K562 (cell line): Measurements from ENCODE around the gene PLA2G4D. TPM values are rescaled to one million over a fixed set of nuclear protein-coding genes. Genes with fewer than 3 reads are reported as not detected.
A peak's percentile ranks its signal among the peaks of the same experiment; 100 is the strongest.

Experiments
- ATAC-seq: fragments of 200-7000 bp; cut with Tn5 transposase; 3 replicates; pipeline ENCODE4 v1.9.1; 2020; ENCODE audit warnings: moderate library complexity
- BruUV-seq: library from RNA; stranded (reverse); fragments of 400-500 nt; replicated peaks from 2 replicates; lab custom pipeline; 2021; lab: Mats Ljungman, UMichigan
- CTCF ChIA-PET: fragments of 300-600 bp; formaldehyde crosslinking; extraction: SDS; loops from one replicate; lab custom pipeline; 2021; ENCODE audit warnings: low intra/inter-chr PET ratio; lab: Yijun Ruan, JAX
- POLR2A ChIA-PET: fragments of 300-600, 350-650 bp; sonication (Branson Sonifier 250); formaldehyde crosslinking; extraction: SDS; loops from one replicate; lab custom pipeline; 2021; ENCODE audit warnings: antibody characterized with exemption, inconsistent platforms; lab: Yijun Ruan, JAX
- DNase-seq, 4 experiments: peaks; one replicate each; pipeline versions ENCODE4 v3.0.0 to v3.0.0-alpha.2; 2011 to 2018; ENCODE audit warnings: low spot score in 3 of 4, mixed read lengths in 3 of 4; ENCODE audit errors: extremely low read depth in 1 of 4
- FAIRE-seq: peaks from 2 replicates; lab custom pipeline; 2011; peaks lifted over from hg19 to GRCh38; lab: Jason Lieb, UNC
- H2AFZ ChIP-seq: 2 replicates; pipeline ENCODE4 v1.6.0; 2011; ENCODE audit warnings: low read depth, low read length, control low read depth, inconsistent platforms
- H3K27ac ChIP-seq: fragments of 200-600 bp; 3 replicates; pipeline ENCODE4 v1.8.0; 2011; ENCODE audit warnings: low read depth, mild to moderate bottlenecking, control low read depth, inconsistent platforms, low read length, moderate library complexity, mixed read lengths; ENCODE audit errors: extremely low read depth
- H3K27me3 ChIP-seq, 2 experiments: fragments of 300-600 bp in 1 of 2; 2 replicates in 1 of 2; 3 replicates in 1 of 2; pipeline versions ENCODE4 v1.6.0 to v1.8.0; 2011; ENCODE audit warnings: inconsistent platforms in 2 of 2, low read length in 2 of 2, mild to moderate bottlenecking in 1 of 2, mixed read lengths in 1 of 2, moderate library complexity in 1 of 2; ENCODE audit not compliant: control insufficient read depth in 2 of 2, insufficient read depth in 2 of 2
- H3K36me3 ChIP-seq: fragments of 300-600 bp; 3 replicates; pipeline ENCODE4 v1.8.0; 2011; ENCODE audit warnings: mild to moderate bottlenecking, low read length, inconsistent platforms; ENCODE audit not compliant: control insufficient read depth, insufficient read depth
- H3K4me1 ChIP-seq, 2 experiments: fragments of 200-600 bp in 1 of 2; replicated peaks in 1 of 2; 2 replicates in 1 of 2; 3 replicates in 1 of 2; pipeline versions ENCODE4 v1.5.1 to v1.8.0; 2011; ENCODE audit warnings: inconsistent platforms in 2 of 2, low read length in 2 of 2, mild to moderate bottlenecking in 1 of 2, mixed read lengths in 1 of 2, moderate library complexity in 1 of 2; ENCODE audit not compliant: control insufficient read depth in 2 of 2, insufficient read depth in 2 of 2
- H3K4me2 ChIP-seq: 2 replicates; pipeline ENCODE4 v1.6.1; 2011; ENCODE audit warnings: low read length, control low read depth, inconsistent platforms, mixed read lengths; ENCODE audit not compliant: insufficient read depth
- H3K4me3 ChIP-seq: fragments of 200-600 bp; sonication (generic), shearing (Covaris generic); 2 replicates; pipeline ENCODE4 v1.5.1; 2016; ENCODE audit warnings: control low read depth, inconsistent platforms
- H3K79me2 ChIP-seq: fragments of 200-600 bp; 3 replicates; pipeline ENCODE4 v1.8.0; 2011; ENCODE audit warnings: low read length, inconsistent platforms; ENCODE audit not compliant: control insufficient read depth, insufficient read depth
- H3K9ac ChIP-seq, 2 experiments: 2 replicates each; pipeline versions ENCODE4 v1.6.0 to v1.6.1; 2011; ENCODE audit warnings: low read depth in 2 of 2, low read length in 2 of 2, control low read depth in 1 of 2, inconsistent platforms in 1 of 2, mild to moderate bottlenecking in 1 of 2, mixed read lengths in 1 of 2; ENCODE audit not compliant: insufficient read depth in 1 of 2
- H3K9me1 ChIP-seq: one replicate; pipeline ENCODE4 v1.6.0; 2011; ENCODE audit warnings: inconsistent platforms, mild to moderate bottlenecking, low read length, moderate library complexity; ENCODE audit not compliant: control insufficient read depth, insufficient read depth
- H3K9me3 ChIP-seq: replicated peaks from 2 replicates; pipeline ENCODE4 v1.5.1; 2011; ENCODE audit warnings: low read depth, low read length, inconsistent platforms; ENCODE audit not compliant: control insufficient read depth, insufficient read depth
- H4K20me1 ChIP-seq: replicated peaks from 2 replicates; pipeline ENCODE4 v1.6.1; 2011; ENCODE audit warnings: low read length, inconsistent platforms, mixed read lengths; ENCODE audit not compliant: control insufficient read depth, insufficient read depth
- CBX5 ChIP-seq: IDR thresholded peaks from 2 replicates; pipeline ENCODE4 v1.6.1; 2014; ENCODE audit warnings: low read depth, borderline replicate concordance
- CEBPB ChIP-seq: fragments of 450-650 bp; IDR thresholded peaks from 2 replicates; pipeline ENCODE4 v1.6.1; 2016; ENCODE audit warnings: missing genetic modification characterization, missing compliant biosample characterization
- CREB3L1 ChIP-seq: fragments of 450-650 bp; IDR thresholded peaks from 2 replicates; pipeline ENCODE4 v1.6.1; 2014; ENCODE audit warnings: low read depth, mild to moderate bottlenecking, moderate library complexity, borderline replicate concordance
- ESRRA ChIP-seq: fragments of 450-650 bp; IDR thresholded peaks from 2 replicates; pipeline ENCODE4 v1.6.1; 2014; ENCODE audit warnings: low read depth, mild to moderate bottlenecking, moderate library complexity, borderline replicate concordance
- FOS ChIP-seq: IDR thresholded peaks from 3 replicates; pipeline ENCODE4 v1.6.1; 2011; ENCODE audit not compliant: insufficient read length; ENCODE audit errors: extremely low read depth
- GABPA ChIP-seq: fragments of 200-800 bp; sonication (Bioruptor generic); conservative IDR thresholded peaks from 2 replicates; pipeline ENCODE4 v1.6.1; 2016; ENCODE audit warnings: low read depth, missing genetic modification characterization, missing compliant biosample characterization
- HLTF ChIP-seq: fragments of 450-650 bp; IDR thresholded peaks from 2 replicates; pipeline ENCODE4 v1.6.1; 2016
- NEUROD1 ChIP-seq: fragments of 150-350 bp; IDR thresholded peaks from 2 replicates; pipeline ENCODE4 v1.6.1; 2014; ENCODE audit warnings: borderline replicate concordance, low read length, low read depth; ENCODE audit not compliant: partially characterized antibody
- PHF20 ChIP-seq: fragments of 450-650 bp; IDR thresholded peaks from 2 replicates; pipeline ENCODE4 v1.6.1; 2018; ENCODE audit not compliant: partially characterized antibody
- POLR2B ChIP-seq: fragments of 450-650 bp; IDR thresholded peaks from 2 replicates; pipeline ENCODE4 v1.6.1; 2018; ENCODE audit warnings: low read depth; ENCODE audit not compliant: partially characterized antibody
- RBM39 ChIP-seq: fragments of 200-400 bp; formaldehyde crosslinking; optimal IDR thresholded peaks from 2 replicates; pipeline ENCODE3; 2018; ENCODE audit warnings: low read depth, low read length
- TCF3 ChIP-seq: sonication (generic); formaldehyde crosslinking; IDR thresholded peaks from 2 replicates; pipeline ENCODE4 v1.4.0; 2020; ENCODE audit warnings: mild to moderate bottlenecking, missing genetic modification reagents
- THRAP3 ChIP-seq: fragments of 450-650 bp; IDR thresholded peaks from 2 replicates; pipeline ENCODE4 v1.6.1; 2016; ENCODE audit warnings: mild to moderate bottlenecking, inconsistent platforms, borderline replicate concordance
- ZNF717 ChIP-seq: fragments of 250-450 bp; sonication (Bioruptor Pico); IDR thresholded peaks from 2 replicates; pipeline ENCODE4 v1.5.0; 2021
- WGBS: fragments of 100-300 bp; shearing (Covaris generic); methylation state at CpG from one replicate; pipeline ENCODE4 v1.1.6; 2016; ENCODE audit warnings: low coverage, mixed read lengths; ENCODE audit not compliant: insufficient coverage; ENCODE audit errors: missing lambda C conversion rate; 5-methylcytosine and 5-hydroxymethylcytosine counted together
- in situ Hi-C: fragments of 300-500 bp; cut with MboI; formaldehyde crosslinking; loops from 4 replicates; pipeline ENCODE4 v1.15.0; 2018; ENCODE audit warnings: inconsistent platforms, mixed read lengths
- intact Hi-C: fragments of 100-400 bp; cut with micrococcal nuclease; formaldehyde crosslinking; loops from 2 replicates; pipeline ENCODE4 v1.14.2; 2022
- polyA plus RNA-seq, 8 experiments: library from polyadenylated mRNA; depleted of rRNA in 4 of 8; stranded (reverse) in 5 of 8; unstranded in 3 of 8; fragments of >200 nt; fragmentation: Nextera tagmentation in 2 of 8; fragmentation: Illumina TruSeq in 1 of 8; extraction: Ambion mirVana in 2 of 8; extraction: Trizol in 1 of 8; gene quantifications; 2 replicates each; pipeline versions ENCODE4 v1.2.1 to v1.2.3, GENCODE V29; 2011 to 2014; ENCODE audit warnings: inconsistent platforms in 1 of 8, missing spikeins in 1 of 8
- total RNA-seq, 7 experiments: library from RNA; depleted of rRNA in 6 of 7; stranded (reverse); fragments of >200 nt in 6 of 7; fragmentation: Illumina TruSeq in 2 of 7; extraction: Trizol in 2 of 7; gene quantifications; 2 replicates each; pipeline versions ENCODE4 v1.2.1 to v1.2.3, GENCODE V29; 2011 to 2021; ENCODE audit warnings: low replicate concordance in 1 of 7
- TF ChIP-seq, protein P1 (sequence below), 2 experiments: fragments of 450-650 bp in 1 of 2; sonication (generic) in 1 of 2; formaldehyde crosslinking; conservative IDR thresholded peaks; 2 replicates each; pipeline versions ENCODE4 v1.4.0 to v1.8.1; 2020 to 2022; ENCODE audit warnings: mild to moderate bottlenecking in 1 of 2, missing genetic modification reagents in 1 of 2
- TF ChIP-seq, protein P2 (sequence below): fragments of 450-650 bp; IDR thresholded peaks from 2 replicates; pipeline ENCODE4 v1.6.1; 2018; ENCODE audit not compliant: partially characterized antibody

PLA2G4D gene
- total and polyA plus RNA-seq, 9 of the 15 experiments (the other 6 are each of a cell fraction or from before 2014, with no cell fraction given) = 0.04 TPM; not detected in 8

- no peak for TF ChIP-seq TCF3 (CRISPR knock-in tag)
These were observed 15.5 kb downstream of the PLA2G4D start (continued) for GRCh38 chr15:42078903-42079302.

GRCh38 chr15:42077689-42078088, 16.7 kb downstream of the PLA2G4D start:
- Histone ChIP-seq H3K4me1 (peaks cover 7 to 9% of the 10 kb centered on the region in 2 experiments), H3K79me2 (no peaks in the 10 kb centered on the region), H3K27ac (no peak overlapping the region), H3K4me3 (no peak overlapping the region), H3K9me1 (no peaks in the 10 kb centered on the region), H3K4me2 (no peak overlapping the region), H3K36me3 (no peaks in the 10 kb centered on the region), H3K27me3 (peaks cover 7 to 41% of the 10 kb centered on the region in 2 experiments), H3K9me3 (no peaks in the 10 kb centered on the region), H4K20me1 (peaks cover 2% of the 10 kb centered on the region; the same call in 1 of the 2 replicates), H3K9ac (no peak overlapping the region), H2AFZ (no peak overlapping the region)
- ATAC-seq (peak; percentile 60), DNase-seq (peak in 1 of 4 experiments; percentile 24), FAIRE-seq (peak; percentile 67)
- POLR2A ChIA-PET = interaction anchor here (1.0 kb wide), 1 partner anchor 15 kb away, joined by 3 read pairs; no protein-coding TSS in a partner anchor
- WGBS = 4% methylated on average over 3 of the region's 3 CpGs
- intact Hi-C loops = loop anchor here (10.0 kb wide), 1 partner anchor 397 kb away; no protein-coding TSS in a partner anchor
- in situ Hi-C loops = no loop called here
- CTCF ChIA-PET = no interaction called here
- no TSS peak for BruUV-seq
- TF ChIP-seq THRAP3 (no peak), GABPA (no peak), FOS (no peak), CREB3L1 (no peak), ESRRA (no peak), POLR2B (no peak), HLTF (no peak), ZNF717 (no peak), RBM39 (no peak), NEUROD1 (no peak), PHF20 (no peak), CEBPB (tag) (no peak), CBX5 (no peak)
- TF ChIP-seq, protein P1, sequence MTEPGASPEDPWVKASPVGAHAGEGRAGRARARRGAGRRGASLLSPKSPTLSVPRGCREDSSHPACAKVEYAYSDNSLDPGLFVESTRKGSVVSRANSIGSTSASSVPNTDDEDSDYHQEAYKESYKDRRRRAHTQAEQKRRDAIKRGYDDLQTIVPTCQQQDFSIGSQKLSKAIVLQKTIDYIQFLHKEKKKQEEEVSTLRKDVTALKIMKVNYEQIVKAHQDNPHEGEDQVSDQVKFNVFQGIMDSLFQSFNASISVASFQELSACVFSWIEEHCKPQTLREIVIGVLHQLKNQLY (CRISPR knock-in tag; conservative IDR thresholded peaks at IDR 0.05) = no peak
- TF ChIP-seq, protein P2, sequence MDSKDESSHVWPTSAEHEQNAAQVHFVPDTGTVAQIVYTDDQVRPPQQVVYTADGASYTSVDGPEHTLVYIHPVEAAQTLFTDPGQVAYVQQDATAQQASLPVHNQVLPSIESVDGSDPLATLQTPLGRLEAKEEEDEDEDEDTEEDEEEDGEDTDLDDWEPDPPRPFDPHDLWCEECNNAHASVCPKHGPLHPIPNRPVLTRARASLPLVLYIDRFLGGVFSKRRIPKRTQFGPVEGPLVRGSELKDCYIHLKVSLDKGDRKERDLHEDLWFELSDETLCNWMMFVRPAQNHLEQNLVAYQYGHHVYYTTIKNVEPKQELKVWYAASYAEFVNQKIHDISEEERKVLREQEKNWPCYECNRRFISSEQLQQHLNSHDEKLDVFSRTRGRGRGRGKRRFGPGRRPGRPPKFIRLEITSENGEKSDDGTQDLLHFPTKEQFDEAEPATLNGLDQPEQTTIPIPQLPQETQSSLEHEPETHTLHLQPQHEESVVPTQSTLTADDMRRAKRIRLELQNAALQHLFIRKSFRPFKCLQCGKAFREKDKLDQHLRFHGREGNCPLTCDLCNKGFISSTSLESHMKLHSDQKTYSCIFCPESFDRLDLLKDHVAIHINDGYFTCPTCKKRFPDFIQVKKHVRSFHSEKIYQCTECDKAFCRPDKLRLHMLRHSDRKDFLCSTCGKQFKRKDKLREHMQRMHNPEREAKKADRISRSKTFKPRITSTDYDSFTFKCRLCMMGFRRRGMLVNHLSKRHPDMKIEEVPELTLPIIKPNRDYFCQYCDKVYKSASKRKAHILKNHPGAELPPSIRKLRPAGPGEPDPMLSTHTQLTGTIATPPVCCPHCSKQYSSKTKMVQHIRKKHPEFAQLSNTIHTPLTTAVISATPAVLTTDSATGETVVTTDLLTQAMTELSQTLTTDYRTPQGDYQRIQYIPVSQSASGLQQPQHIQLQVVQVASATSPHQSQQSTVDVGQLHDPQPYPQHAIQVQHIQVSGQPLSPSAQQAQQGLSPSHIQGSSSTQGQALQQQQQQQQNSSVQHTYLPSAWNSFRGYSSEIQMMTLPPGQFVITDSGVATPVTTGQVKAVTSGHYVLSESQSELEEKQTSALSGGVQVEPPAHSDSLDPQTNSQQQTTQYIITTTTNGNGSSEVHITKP = no peak
